HG03064 (cell line): Measurements from ENCODE around the gene CMC2.

Experiments used
- ATAC-seq: cut with Tn5 transposase; IDR thresholded peaks from one replicate; pipeline ENCODE4 v1.9.1; 2021; ENCODE audit warnings: low read depth; ENCODE audit not compliant: unreplicated experiment

The CMC2 gene

GRCh38 chr16:80938004-80938878 is 68.4 kb downstream of the CMC2 start:
- no peak for ATAC-seq

GRCh38 chr16:80936410-80936809 is 70.3 kb downstream of the CMC2 start:
- no peak for ATAC-seq

GRCh38 chr16:80935691-80936090 is 71.0 kb downstream of the CMC2 start:
- ATAC-seq, result no peak

- ATAC-seq, result no peak
Observed at GRCh38 chr16:80932708-80933095, 74.0 kb downstream of the CMC2 start.

- ATAC-seq, result no peak
Observed at GRCh38 chr16:80931801-80932707, 74.6 kb downstream of the CMC2 start.

DNA sequence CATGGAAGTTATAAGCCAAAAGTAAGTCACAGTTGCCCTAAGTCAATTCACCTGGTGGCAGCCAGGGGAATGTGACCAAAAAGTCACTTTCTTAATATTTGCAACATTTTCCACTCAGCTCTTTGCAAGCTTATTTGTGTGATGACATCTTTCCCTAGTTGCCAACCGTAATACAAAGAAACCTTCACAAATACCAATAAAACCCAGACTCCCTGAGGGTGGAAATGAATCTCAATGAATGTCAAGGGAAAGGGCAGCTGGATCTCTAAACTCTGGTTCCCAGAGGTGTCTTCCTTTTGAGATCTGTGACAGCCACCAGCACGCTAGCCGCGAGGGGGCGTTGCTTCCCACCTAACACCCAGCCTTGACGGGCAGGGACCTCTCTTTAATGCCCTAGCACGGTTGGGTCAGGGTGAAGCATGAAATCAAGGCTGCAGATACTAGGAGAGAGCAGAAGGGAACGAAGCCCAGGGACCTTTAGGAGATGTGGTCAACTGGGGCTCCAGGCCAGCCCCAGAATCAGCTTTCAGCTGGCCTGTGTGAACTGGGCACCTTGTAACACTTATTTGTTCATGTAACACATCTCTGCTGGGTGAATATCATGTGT is 82.2 kb downstream of the CMC2 start:
- ATAC-seq, result peak; percentile 69

DNA sequence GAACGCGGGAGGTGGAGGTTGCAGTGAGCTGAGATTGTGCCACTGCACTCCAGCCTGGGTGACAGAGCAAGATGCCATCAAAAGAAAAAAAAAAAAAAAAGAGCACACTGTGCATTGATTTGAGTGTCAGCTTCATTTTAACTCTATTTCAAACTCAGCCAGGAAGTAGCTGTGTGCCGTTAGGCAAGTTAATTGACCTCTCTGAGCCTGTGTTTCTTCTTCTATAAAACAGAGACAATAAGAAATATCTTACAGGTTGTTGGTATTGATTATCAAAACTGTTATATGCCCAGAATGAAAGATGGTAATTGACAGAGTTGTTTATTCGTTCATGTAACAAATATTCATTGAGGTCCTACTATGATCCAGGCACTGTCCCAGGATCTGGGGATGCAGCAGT is 83.3 kb downstream of the CMC2 start:
- no peak for ATAC-seq
